IPS-20b (cell line): ENCODE measurements around the gene CDYL.

Source experiments
- H3K27ac ChIP-seq: one replicate; pipeline ENCODE4 v1.5.1; 2013; ENCODE audit warnings: low read length
- H3K27me3 ChIP-seq: 2 replicates; pipeline ENCODE4 v1.6.1; 2013; ENCODE audit warnings: mild to moderate bottlenecking, low read length, inconsistent platforms; ENCODE audit not compliant: insufficient read depth
- H3K36me3 ChIP-seq: 2 replicates; pipeline ENCODE4 v1.6.1; 2013; ENCODE audit warnings: low read depth, mild to moderate bottlenecking, inconsistent platforms, low read length, moderate library complexity; ENCODE audit not compliant: insufficient read depth
- H3K4me1 ChIP-seq: 2 replicates; pipeline ENCODE4 v1.6.1; 2013; ENCODE audit warnings: mild to moderate bottlenecking, control low read depth, inconsistent platforms, low read length, moderate library complexity; ENCODE audit not compliant: insufficient read depth
- H3K4me3 ChIP-seq: 2 replicates; pipeline ENCODE4 v1.5.1; 2013; ENCODE audit warnings: mild to moderate bottlenecking, low read length, inconsistent platforms
- H3K9ac ChIP-seq: 2 replicates; pipeline ENCODE4 v1.6.1; 2013; ENCODE audit warnings: low read depth, mild to moderate bottlenecking, inconsistent platforms, low read length, moderate library complexity
- H3K9me3 ChIP-seq: 2 replicates; pipeline ENCODE4 v1.6.1; 2013; ENCODE audit warnings: mild to moderate bottlenecking, low read depth, low read length, inconsistent platforms; ENCODE audit not compliant: insufficient read depth

Gene CDYL

GRCh38 chr6:4870821-4871494 lies 94.8 kb downstream of the CDYL start:
- Histone ChIP-seq H3K4me3 (no peak overlapping the region), H3K36me3 (no peaks in the 10 kb centered on the region), H3K9ac (no peak overlapping the region), H3K9me3 (no peaks in the 10 kb centered on the region), H3K4me1 (peaks cover 14% of the 10 kb centered on the region), H3K27ac (no peak overlapping the region), H3K27me3 (no peaks in the 10 kb centered on the region)

GRCh38 chr6:4871825-4872224 lies 95.6 kb downstream of the CDYL start:
- Histone ChIP-seq H3K4me1 (peaks cover 14% of the 10 kb centered on the region), H3K27me3 (no peaks in the 10 kb centered on the region), H3K9me3 (no peaks in the 10 kb centered on the region), H3K4me3 (no peak overlapping the region), H3K27ac (no peak overlapping the region), H3K9ac (no peak overlapping the region), H3K36me3 (no peaks in the 10 kb centered on the region)

- Histone ChIP-seq H3K4me3 (no peak overlapping the region), H3K4me1 (peaks cover 14% of the 10 kb centered on the region), H3K27ac (no peak overlapping the region), H3K9ac (no peak overlapping the region), H3K27me3 (no peaks in the 10 kb centered on the region), H3K9me3 (no peaks in the 10 kb centered on the region), H3K36me3 (no peaks in the 10 kb centered on the region)
These were observed 96.6 kb downstream of the CDYL start for GRCh38 chr6:4872841-4873240.

- no peak overlapping the region for H3K4me3 ChIP-seq
- H3K9ac ChIP-seq, result no peak overlapping the region
- H3K36me3 ChIP-seq, result no peaks in the 10 kb centered on the region
- peaks cover 14% of the 10 kb centered on the region for H3K4me1 ChIP-seq
- H3K9me3 ChIP-seq, result no peaks in the 10 kb centered on the region
- H3K27ac ChIP-seq, result no peak overlapping the region
- no peaks in the 10 kb centered on the region for H3K27me3 ChIP-seq
These were observed 97.7 kb downstream of the CDYL start for GRCh38 chr6:4873928-4874327.

GRCh38 chr6:4879741-4880275 lies 103.6 kb downstream of the CDYL start:
- Histone ChIP-seq H3K36me3 (no peaks in the 10 kb centered on the region), H3K4me3 (no peak overlapping the region), H3K27me3 (no peaks in the 10 kb centered on the region), H3K9me3 (no peaks in the 10 kb centered on the region), H3K9ac (no peak overlapping the region), H3K4me1 (peaks cover 21% of the 10 kb centered on the region), H3K27ac (no peak overlapping the region)

GRCh38 chr6:4880363-4880762 lies 104.2 kb downstream of the CDYL start:
- Histone ChIP-seq H3K36me3 (no peaks in the 10 kb centered on the region), H3K4me3 (no peak overlapping the region), H3K27ac (no peak overlapping the region), H3K4me1 (peaks cover 21% of the 10 kb centered on the region), H3K9ac (no peak overlapping the region), H3K9me3 (no peaks in the 10 kb centered on the region), H3K27me3 (no peaks in the 10 kb centered on the region)

GRCh38 chr6:4883298-4883697 lies 107.1 kb downstream of the CDYL start:
- Histone ChIP-seq H3K4me1 (peaks cover 21% of the 10 kb centered on the region), H3K9me3 (no peaks in the 10 kb centered on the region), H3K27me3 (no peaks in the 10 kb centered on the region), H3K36me3 (no peaks in the 10 kb centered on the region), H3K9ac (no peak overlapping the region), H3K4me3 (no peak overlapping the region), H3K27ac (no peak overlapping the region)

GRCh38 chr6:4884646-4885340 lies 108.6 kb downstream of the CDYL start:
- Histone ChIP-seq H3K9ac (no peak overlapping the region), H3K9me3 (no peaks in the 10 kb centered on the region), H3K36me3 (no peaks in the 10 kb centered on the region), H3K4me3 (no peak overlapping the region; the same call in 1 of the 2 replicates), H3K27me3 (no peaks in the 10 kb centered on the region), H3K4me1 (peaks cover 21% of the 10 kb centered on the region), H3K27ac (no peak overlapping the region)

GRCh38 chr6:4885341-4885933 lies 109.2 kb downstream of the CDYL start:
- no peaks in the 10 kb centered on the region for H3K9me3 ChIP-seq
- H3K27me3 ChIP-seq, result no peaks in the 10 kb centered on the region
- no peak overlapping the region for H3K4me3 ChIP-seq
- H3K4me1 ChIP-seq, result peaks cover 14% of the 10 kb centered on the region
- H3K27ac ChIP-seq, result no peak overlapping the region
- no peaks in the 10 kb centered on the region for H3K36me3 ChIP-seq
- H3K9ac ChIP-seq, result no peak overlapping the region

- no peaks in the 10 kb centered on the region for H3K27me3 ChIP-seq
- no peak overlapping the region for H3K27ac ChIP-seq
- H3K36me3 ChIP-seq, result peaks cover 23% of the 10 kb centered on the region
- H3K4me3 ChIP-seq, result no peak overlapping the region
- no peak overlapping the region for H3K9ac ChIP-seq
- H3K4me1 ChIP-seq, result peaks cover 8% of the 10 kb centered on the region
- H3K9me3 ChIP-seq, result no peaks in the 10 kb centered on the region
These were observed 112.6 kb downstream of the CDYL start for GRCh38 chr6:4888841-4889240.

GRCh38 chr6:4889701-4890100 lies 113.5 kb downstream of the CDYL start:
- Histone ChIP-seq H3K9ac (no peak overlapping the region), H3K9me3 (no peaks in the 10 kb centered on the region), H3K36me3 (peaks cover 32% of the 10 kb centered on the region), H3K27me3 (no peaks in the 10 kb centered on the region), H3K4me1 (no peaks in the 10 kb centered on the region; the same call in 1 of the 2 replicates), H3K4me3 (no peak overlapping the region), H3K27ac (no peak overlapping the region)

GRCh38 chr6:4890191-4890590 lies 114.0 kb downstream of the CDYL start:
- no peak overlapping the region for H3K4me3 ChIP-seq
- H3K4me1 ChIP-seq, result no peaks in the 10 kb centered on the region; the same call in 1 of the 2 replicates
- no peak overlapping the region for H3K27ac ChIP-seq
- H3K27me3 ChIP-seq, result no peaks in the 10 kb centered on the region
- H3K9ac ChIP-seq, result no peak overlapping the region
- H3K9me3 ChIP-seq, result no peaks in the 10 kb centered on the region
- H3K36me3 ChIP-seq, result peaks cover 35% of the 10 kb centered on the region
